ENCODE measurements around the gene BRD2. TPM values are rescaled to one million over a fixed set of nuclear protein-coding genes. Genes with fewer than 3 reads are reported as not detected.

BRD2 gene
- total and polyA plus RNA-seq, 2 of the 4 experiments (the other 2 are of a cell fraction): 99.5 to 144 TPM

DNA sequence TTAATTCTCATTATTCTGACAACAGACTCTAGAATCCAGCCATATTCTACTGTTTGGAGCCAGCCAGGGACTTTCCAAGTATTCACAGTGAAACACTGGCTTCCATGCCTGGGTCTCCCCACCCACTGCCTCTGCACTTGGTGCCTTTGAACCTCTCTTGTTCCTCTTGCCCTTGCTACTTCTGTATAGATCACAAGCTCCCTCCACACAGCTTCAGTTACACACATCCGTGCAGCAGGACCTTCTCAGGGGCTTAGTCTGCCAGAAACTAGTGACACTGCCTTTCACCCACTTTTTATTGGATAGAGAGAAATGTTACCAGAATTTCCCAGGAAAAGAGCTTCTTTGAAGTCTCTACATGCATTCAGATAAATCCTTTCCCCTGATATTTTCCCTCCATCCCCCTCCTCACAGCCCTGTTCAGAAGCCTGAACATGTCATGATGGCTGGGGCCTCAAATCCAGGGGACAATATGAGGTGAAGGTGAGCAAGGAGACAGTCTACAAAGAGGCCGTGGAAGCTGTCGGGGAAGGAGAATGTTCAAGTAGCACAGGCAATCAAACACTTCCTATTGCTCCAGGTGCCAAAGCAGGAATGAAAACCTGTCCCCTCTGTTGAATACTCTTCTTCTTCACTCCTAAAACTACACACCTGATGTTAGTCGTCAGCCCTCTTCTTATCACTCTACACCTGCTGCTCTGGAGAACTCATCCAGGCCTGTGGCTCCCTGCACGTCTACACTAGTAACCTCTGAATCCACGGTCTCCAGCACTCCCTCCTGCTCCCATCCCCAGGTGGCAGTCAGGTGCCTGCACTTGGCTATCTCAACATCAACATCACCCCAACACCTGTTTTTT is 61.2 kb downstream of the BRD2 start:
- Histone ChIP-seq H3K9me1 (ENCODE audit: insufficient read depth, low read length) (no peaks in the 10 kb centered on the region), H2BK15ac (ENCODE audit: low read depth, low read length) (no peak overlapping the region), H3K36me3 (ENCODE audit: control insufficient read depth, insufficient read depth, low read length) (no peaks in the 10 kb centered on the region), H3K18ac (ENCODE audit: low read depth, low read length) (no peak overlapping the region), H3K4me1 (ENCODE audit: control insufficient read depth, insufficient read depth, low read length) (no peaks in the 10 kb centered on the region), H2BK120ac (ENCODE audit: low read depth, low read length) (no peak overlapping the region), H2AK9ac (replicated peaks; ENCODE audit: low read depth, low read length, poor library complexity) (no peak overlapping the region), H2BK5ac (ENCODE audit: low read depth, low read length, poor library complexity, severe bottlenecking) (no peak overlapping the region), H3K9ac (ENCODE audit: low read depth, low read length) (no peak overlapping the region), H4K8ac (ENCODE audit: low read depth in 2 of 2, low read length in 2 of 2) (no peak overlapping the region), H3K79me1 (ENCODE audit: low read depth in 1 of 2, low read length in 2 of 2) (no peaks in the 10 kb centered on the region), H2AFZ (replicated peaks; ENCODE audit: low read length, poor library complexity) (no peak overlapping the region), H4K20me1 (ENCODE audit: insufficient read depth, low read length) (no peaks in the 10 kb centered on the region), H3K23ac (ENCODE audit: low read depth, low read length) (no peak overlapping the region), H3K4ac (ENCODE audit: low read depth, low read length) (no peak overlapping the region), H3K4me3 (ENCODE audit: insufficient read depth, low read depth, low read length) (no peak overlapping the region), H4K5ac (ENCODE audit: low read depth, low read length) (no peak overlapping the region), H3K27ac (ENCODE audit: insufficient read depth, low read length) (no peak overlapping the region), H3K27me3 (ENCODE audit: control insufficient read depth, insufficient read depth, low read length) (peaks cover 18% of the 10 kb centered on the region), H4K91ac (ENCODE audit: insufficient read depth, low read depth, low read length) (no peak overlapping the region), H3K4me2 (ENCODE audit: low read depth, low read length) (no peak overlapping the region), H2AK5ac (ENCODE audit: low read depth, low read length) (no peak overlapping the region), H3K14ac (replicated peaks; ENCODE audit: low read depth, low read length) (no peak overlapping the region), H2BK20ac (ENCODE audit: low read depth, low read length) (no peak overlapping the region), H3K56ac (ENCODE audit: extremely low read depth, insufficient read depth, low read length) (no peak overlapping the region), H3K9me3 (ENCODE audit: control insufficient read depth, insufficient read depth, low read length) (no peaks in the 10 kb centered on the region)
- ATAC-seq (ENCODE audit: low read depth) (no peak; the same call in 1 of the 2 replicates), DNase-seq (peak; percentile 4)
- ChIA-PET CTCF (interaction anchor here (1.0 kb wide), 1 partner anchor 45 kb away, joined by 3 read pairs; no protein-coding TSS in a partner anchor), POLR2A (ENCODE audit: unreplicated experiment) (no interaction called here)
- dilution Hi-C loops (cut with HindIII; ENCODE audit: low sequenced_read_pairs, unreplicated experiment) (no loop called here), intact Hi-C loops (cut with micrococcal nuclease) (no loop called here), in situ Hi-C loops (cut with MboI; ENCODE audit: low sequenced_read_pairs) (no loop called here)
- BruUV-seq (replicated peaks): no TSS peak
- TF ChIP-seq RCOR1 (IDR thresholded peaks at IDR 0.05; ENCODE audit: insufficient replicate concordance, low read length) (no peak), NFE2L2 (IDR thresholded peaks at IDR 0.05; ENCODE audit: low read depth, low read length) (no peak), RFX5 (IDR thresholded peaks at IDR 0.05; ENCODE audit: low read depth, low read length) (peak; percentile 95), MAZ (IDR thresholded peaks at IDR 0.05; ENCODE audit: borderline replicate concordance, low read depth, low read length) (no peak)
- WGBS, 2 experiments (ENCODE audit: extremely low coverage in 2 of 2, insufficient read length in 1 of 2): 50% methylated on average over 2 of the region's 6 CpGs; no CpG with 5 or more reads in 1 of the 2 experiments
